B cell (primary cell): ENCODE data around the gene APOBEC3C.

Experiments used
- CTCF ChIP-seq: fragments of 200-600 bp; IDR thresholded peaks from one replicate; pipeline ENCODE4 v1.8.0; 2022; ENCODE audit warnings: antibody characterized with exemption, mild to moderate bottlenecking
- EZH2 ChIP-seq: IDR thresholded peaks from 2 replicates; pipeline ENCODE4 v1.6.1; 2012; ENCODE audit warnings: borderline replicate concordance, low read depth, mild to moderate bottlenecking, moderate library complexity, low read length; ENCODE audit not compliant: insufficient read depth, poor library complexity, severe bottlenecking

- no peak for TF ChIP-seq CTCF
- no peak for TF ChIP-seq EZH2
Observed at GRCh38 chr22:39017596-39018365, 3.7 kb downstream of the APOBEC3C start.
